GM18499 (cell line): ENCODE results near the gene VSNL1.

Experiments used
- ATAC-seq: cut with Tn5 transposase; IDR thresholded peaks from one replicate; pipeline ENCODE4 v1.9.1; 2021; ENCODE audit warnings: moderate number of reproducible peaks; ENCODE audit not compliant: insufficient read depth, unreplicated experiment

VSNL1 gene

GRCh38 chr2:17674817-17675216, 134.3 kb downstream of the VSNL1 start:
- ATAC-seq, result no peak

- ATAC-seq, result no peak
These were observed 139.6 kb downstream of the VSNL1 start for GRCh38 chr2:17680119-17680518.

DNA sequence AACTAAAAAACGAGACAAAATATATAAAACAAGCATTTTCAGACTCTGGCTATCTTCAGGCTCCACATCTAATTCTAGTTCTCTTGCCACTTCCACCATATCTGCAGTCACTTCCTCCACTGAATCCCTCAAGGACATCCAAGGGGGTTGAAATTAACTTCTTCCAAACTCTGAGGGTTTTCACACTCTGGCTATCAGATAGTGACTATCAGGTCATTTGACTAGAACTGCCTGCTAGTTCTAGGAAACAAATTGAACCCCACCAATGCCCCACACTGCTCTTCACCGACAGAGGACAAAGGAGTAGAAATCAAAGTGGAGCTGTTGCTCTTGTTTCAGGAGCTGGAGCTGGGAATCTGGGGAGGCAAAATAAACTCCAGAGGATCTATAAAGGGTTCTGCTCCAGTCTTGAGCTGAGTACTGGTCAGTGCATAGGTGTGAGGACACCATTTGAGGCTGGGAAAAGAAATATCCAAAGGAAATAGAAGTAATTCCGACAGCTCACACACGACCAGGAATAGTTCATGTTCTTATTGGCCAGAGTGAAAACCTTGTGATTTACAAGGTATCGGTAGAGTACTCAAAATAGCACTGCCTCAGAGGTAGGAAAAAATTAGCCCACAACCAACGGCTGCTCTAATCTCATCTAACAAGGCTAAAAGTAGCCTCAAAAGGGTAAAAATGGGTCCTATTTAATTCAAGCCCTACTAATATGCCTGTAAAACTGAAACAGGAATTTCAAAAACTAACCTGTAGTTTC, 141.8 kb downstream of the VSNL1 start:
- ATAC-seq, result no peak

GRCh38 chr2:17683981-17684380, 143.5 kb downstream of the VSNL1 start:
- no peak for ATAC-seq

- ATAC-seq, result no peak
These were observed 148.1 kb downstream of the VSNL1 start for GRCh38 chr2:17688600-17688999.

- ATAC-seq, result no peak
These were observed 148.5 kb downstream of the VSNL1 start for GRCh38 chr2:17689010-17689409.

DNA sequence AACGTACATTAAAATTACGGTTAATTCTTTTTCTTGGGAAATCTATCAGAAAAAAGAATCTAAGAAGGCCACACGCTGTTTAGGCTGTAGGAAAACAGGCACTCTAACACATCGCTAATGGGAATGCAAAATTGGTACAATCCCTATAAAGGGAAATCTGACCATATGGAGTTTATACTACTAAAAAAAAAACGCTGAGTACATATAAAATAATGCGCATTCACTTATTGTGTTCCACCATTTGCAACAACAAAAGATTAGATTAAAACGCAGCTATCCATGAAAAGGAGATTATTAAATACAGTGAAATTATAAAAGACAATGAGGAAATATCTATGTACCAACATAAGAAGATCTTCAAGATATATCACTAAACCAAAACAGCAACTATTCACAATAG, 150.3 kb downstream of the VSNL1 start:
- no peak for ATAC-seq
